A549 (cell line): Measurements from ENCODE around the gene ANXA6.

Experiments
- CBX8 ChIP-seq: fragments of 200-600 bp; sonication (generic); IDR thresholded peaks from 2 replicates; pipeline ENCODE4 v1.6.1; 2016
- CHD2 ChIP-seq: fragments of 150-350 bp; IDR thresholded peaks from 2 replicates; pipeline ENCODE4 v1.6.1; 2014; ENCODE audit warnings: low read length; ENCODE audit not compliant: partially characterized antibody
- EP300 ChIP-seq, 2 experiments: fragments of >200 bp; sonication (Bioruptor Twin); formaldehyde crosslinking; IDR thresholded peaks; 2 replicates in 1 of 2; 3 replicates in 1 of 2; pipeline ENCODE4 v1.6.1; 2016 to 2017
- ESRRA ChIP-seq: fragments of 150-350 bp; IDR thresholded peaks from 2 replicates; pipeline ENCODE4 v1.6.1; 2014; ENCODE audit warnings: mild to moderate bottlenecking, low read length, borderline replicate concordance
- MAZ ChIP-seq: fragments of 150-350 bp; IDR thresholded peaks from 2 replicates; pipeline ENCODE4 v1.6.1; 2014; ENCODE audit warnings: antibody characterized with exemption, low read depth, low read length, borderline replicate concordance
- ZNF302 ChIP-seq: fragments of 250-450 bp; sonication (Bioruptor Pico); IDR thresholded peaks from 2 replicates; pipeline ENCODE4 v1.9.0; 2021; ENCODE audit warnings: inconsistent platforms, mild to moderate bottlenecking, moderate library complexity
- TF ChIP-seq, protein P1 (sequence below): fragments of 200-600 bp; sonication (generic); IDR thresholded peaks from 2 replicates; pipeline ENCODE4 v1.6.1; 2016; ENCODE audit warnings: antibody characterized with exemption, mild to moderate bottlenecking, moderate library complexity
- TF ChIP-seq, protein P2 (sequence below): fragments of >200 bp; sonication (Bioruptor Twin); formaldehyde crosslinking; IDR thresholded peaks from 3 replicates; pipeline ENCODE4 v1.5.1; 2016

- no peak for TF ChIP-seq ESRRA
- TF ChIP-seq EP300 (IDR thresholded peaks at IDR 0.05) = no peak
- no peak for TF ChIP-seq ZNF302
- TF ChIP-seq, protein P1, sequence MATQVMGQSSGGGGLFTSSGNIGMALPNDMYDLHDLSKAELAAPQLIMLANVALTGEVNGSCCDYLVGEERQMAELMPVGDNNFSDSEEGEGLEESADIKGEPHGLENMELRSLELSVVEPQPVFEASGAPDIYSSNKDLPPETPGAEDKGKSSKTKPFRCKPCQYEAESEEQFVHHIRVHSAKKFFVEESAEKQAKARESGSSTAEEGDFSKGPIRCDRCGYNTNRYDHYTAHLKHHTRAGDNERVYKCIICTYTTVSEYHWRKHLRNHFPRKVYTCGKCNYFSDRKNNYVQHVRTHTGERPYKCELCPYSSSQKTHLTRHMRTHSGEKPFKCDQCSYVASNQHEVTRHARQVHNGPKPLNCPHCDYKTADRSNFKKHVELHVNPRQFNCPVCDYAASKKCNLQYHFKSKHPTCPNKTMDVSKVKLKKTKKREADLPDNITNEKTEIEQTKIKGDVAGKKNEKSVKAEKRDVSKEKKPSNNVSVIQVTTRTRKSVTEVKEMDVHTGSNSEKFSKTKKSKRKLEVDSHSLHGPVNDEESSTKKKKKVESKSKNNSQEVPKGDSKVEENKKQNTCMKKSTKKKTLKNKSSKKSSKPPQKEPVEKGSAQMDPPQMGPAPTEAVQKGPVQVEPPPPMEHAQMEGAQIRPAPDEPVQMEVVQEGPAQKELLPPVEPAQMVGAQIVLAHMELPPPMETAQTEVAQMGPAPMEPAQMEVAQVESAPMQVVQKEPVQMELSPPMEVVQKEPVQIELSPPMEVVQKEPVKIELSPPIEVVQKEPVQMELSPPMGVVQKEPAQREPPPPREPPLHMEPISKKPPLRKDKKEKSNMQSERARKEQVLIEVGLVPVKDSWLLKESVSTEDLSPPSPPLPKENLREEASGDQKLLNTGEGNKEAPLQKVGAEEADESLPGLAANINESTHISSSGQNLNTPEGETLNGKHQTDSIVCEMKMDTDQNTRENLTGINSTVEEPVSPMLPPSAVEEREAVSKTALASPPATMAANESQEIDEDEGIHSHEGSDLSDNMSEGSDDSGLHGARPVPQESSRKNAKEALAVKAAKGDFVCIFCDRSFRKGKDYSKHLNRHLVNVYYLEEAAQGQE = no peak
- TF ChIP-seq MAZ = no peak
- TF ChIP-seq CBX8 = no peak
- TF ChIP-seq, protein P2, sequence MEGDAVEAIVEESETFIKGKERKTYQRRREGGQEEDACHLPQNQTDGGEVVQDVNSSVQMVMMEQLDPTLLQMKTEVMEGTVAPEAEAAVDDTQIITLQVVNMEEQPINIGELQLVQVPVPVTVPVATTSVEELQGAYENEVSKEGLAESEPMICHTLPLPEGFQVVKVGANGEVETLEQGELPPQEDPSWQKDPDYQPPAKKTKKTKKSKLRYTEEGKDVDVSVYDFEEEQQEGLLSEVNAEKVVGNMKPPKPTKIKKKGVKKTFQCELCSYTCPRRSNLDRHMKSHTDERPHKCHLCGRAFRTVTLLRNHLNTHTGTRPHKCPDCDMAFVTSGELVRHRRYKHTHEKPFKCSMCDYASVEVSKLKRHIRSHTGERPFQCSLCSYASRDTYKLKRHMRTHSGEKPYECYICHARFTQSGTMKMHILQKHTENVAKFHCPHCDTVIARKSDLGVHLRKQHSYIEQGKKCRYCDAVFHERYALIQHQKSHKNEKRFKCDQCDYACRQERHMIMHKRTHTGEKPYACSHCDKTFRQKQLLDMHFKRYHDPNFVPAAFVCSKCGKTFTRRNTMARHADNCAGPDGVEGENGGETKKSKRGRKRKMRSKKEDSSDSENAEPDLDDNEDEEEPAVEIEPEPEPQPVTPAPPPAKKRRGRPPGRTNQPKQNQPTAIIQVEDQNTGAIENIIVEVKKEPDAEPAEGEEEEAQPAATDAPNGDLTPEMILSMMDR = no peak
- no peak for TF ChIP-seq CHD2
Observed at GRCh38 chr5:151157426-151158286, at the start of gene ANXA6.
